CD4-positive, alpha-beta T cell treated with Interleukin-4 for 4 hours (primary cell): Measurements from ENCODE around the gene NOTCH4.
"Not testable (repeated sequence)": the region's sequence is repeated elsewhere in the genome, so short reads cannot be mapped to it uniquely, and the experiment has no call there.

Source experiments
- DNase-seq: peaks from one replicate; pipeline ENCODE4 v3.0.0-alpha.2; 2020

The NOTCH4 gene

DNA sequence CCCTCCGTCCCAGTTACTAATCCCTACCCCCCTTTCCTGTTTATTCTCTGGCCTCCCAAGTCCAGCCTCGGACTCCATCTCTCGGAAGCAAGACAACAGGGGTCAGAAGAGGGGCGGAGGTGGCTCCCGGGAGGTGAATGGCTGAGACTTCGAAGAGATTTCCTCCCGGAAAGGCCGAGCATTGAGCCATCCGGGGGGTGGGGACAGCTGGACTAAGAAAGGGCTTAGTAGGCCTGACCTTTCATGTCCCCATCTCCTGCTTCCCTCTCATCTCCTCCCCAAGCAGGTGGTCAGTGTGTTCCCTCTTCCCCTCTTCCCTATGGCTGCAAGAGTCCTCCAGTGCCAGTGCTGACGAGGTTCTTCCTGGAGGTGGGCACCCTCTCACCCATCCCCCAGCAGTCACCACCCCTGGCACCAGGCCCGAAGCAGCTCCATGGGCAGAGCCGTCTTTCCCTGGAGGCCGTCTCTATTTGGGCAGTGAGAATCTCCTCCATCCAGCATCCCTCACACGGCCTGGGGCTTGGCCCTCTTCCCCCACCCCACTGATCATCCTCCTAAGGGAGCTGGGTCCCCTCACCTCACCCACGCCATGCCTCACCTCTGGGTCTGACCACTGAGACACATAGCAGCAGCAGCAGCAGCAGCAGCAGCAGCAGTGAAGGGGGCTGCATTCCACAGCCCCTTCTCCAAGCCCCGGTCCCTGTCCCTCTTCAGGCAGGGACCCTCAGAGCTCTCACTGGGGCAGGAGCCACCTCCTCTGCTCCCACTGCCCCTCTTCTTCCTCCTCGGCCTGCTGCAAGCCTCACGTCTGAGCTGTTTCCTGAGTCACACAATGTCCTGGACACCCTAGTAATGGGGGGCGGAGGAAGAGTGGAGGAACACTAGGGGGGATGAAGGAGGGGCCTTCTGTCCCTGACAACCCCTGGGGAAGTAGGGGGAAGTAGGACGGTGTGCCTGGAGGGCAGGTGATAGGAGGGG, at the start of gene NOTCH4:
NOTCH4 (minus strand) TSS at position 810 of the 978 bp plus-strand sequence; CDS start at position 671, 139 bp downstream.
- no peak for DNase-seq

DNA sequence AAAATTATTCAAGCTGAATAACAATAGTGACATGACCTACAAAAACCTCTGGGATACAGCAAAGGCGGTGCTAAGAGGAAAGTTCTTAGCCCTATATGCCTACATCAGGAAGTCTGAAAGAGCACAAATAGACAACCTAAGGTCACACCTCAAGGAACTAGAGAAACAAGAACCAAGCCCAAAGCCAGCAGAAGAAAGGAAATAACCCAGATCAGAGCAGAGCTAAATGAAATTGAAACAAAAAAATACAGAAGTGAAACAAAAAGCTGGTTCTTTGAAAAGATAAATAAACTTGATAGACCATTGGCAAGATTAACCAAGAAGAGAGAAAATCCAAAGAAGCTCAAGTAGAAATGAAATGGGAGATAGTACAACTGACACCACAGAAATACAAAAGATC, 47.6 kb upstream of the NOTCH4 start:
- peak; percentile 20 for DNase-seq

DNA sequence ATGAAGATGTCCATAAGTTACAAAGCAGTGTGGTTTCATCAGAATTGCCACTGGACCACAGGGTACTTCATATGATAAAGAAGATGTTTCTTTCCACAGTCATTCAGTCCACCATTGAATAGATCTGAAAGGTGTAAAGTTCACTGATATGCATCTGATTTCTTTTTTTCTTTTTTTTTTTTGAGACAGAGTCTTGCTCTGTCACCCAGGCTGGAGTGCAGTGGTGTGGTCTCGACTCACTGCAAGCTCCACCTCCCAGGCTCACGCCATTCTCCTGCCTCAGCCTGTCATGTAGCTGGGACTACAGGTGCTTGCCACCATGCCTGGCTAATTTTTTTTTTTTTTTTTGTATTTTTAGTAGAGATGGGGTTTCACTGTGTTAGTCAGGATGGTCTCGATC, 44.6 kb upstream of the NOTCH4 start:
- DNase-seq, result not testable (repeated sequence)

DNA sequence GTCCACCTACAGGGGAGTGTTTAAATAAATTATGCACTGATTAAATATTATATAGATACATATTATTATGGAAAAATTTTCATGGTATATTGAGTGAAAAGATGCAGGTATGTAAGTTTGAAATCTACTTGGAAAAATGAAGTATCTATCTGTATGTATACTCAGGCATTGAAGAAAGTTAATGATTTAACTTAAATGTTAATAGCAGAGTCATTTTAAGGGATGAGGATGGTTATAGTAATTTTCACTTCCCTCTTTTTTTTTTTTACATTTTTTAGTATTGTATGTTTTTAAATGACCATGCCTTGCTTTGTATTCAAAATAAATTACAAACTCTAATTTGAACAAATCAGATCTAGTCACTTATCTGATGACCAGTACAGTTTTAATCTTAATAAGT, 43.2 kb upstream of the NOTCH4 start:
- DNase-seq, result no peak

DNA sequence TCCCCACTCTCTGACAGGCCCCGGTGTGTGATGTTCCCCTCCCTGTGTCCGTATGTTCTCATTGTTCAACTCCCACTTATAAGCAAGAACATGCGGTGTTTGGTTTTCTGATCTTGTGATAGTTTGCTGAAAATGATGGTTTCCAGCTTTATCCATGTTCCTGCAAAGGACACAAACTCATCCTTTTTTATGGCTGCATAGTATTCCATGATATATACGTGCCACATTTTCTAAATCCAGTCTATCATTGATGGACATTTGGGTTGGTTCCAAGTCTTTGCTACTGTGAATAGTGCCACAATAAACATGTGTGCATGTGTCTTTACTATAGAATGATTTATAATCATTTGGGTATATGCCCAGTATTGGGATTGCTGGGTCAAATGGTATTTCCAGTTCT, 33.4 kb upstream of the NOTCH4 start:
- not testable (repeated sequence) for DNase-seq

DNA sequence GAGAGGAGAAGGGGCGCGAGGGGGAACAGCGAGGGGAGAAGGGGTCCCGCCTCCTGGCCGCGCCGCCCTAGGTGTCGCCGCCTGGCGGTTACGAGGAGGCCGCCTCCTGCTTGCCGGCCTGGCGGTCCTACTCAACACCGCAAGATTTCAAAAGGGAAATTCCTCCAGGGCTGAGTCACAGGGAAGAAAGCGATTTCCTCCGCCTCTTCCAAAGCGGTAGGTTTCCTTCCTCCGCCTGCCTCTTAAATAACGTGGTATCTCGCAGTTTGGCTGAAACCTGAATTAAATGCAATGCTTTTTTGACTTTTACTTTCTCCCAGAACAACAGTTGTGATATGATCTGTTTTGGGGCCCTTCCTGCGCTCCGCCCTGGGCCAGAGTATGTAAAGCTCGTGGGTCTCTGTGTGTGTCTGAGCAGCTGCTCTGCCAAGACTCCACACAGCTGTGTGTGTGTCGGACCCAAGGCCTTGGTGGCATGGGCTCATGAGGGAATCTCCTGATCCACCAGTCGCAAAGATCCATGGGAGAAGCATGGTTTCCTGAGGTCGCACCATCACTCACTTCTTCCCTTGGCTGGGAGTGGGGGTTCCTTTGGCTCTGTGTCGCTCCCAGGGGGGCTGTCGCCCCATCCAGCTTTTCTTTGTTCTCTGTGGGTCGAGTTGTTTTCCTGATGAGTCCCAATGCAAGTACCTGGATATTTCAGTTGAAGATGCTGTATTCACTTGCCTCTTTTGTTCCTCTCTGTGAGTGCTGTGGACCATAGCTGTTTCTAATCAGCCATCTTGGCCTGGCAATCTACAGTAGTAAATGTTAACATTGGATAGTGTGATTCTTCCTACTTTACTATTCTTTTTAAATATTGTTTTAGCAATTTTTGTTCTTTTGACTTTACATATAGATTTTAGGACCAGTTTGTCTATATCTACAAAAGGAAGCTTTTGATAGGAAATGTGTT, 31.6 kb upstream of the NOTCH4 start:
- peak; percentile 64 for DNase-seq

DNA sequence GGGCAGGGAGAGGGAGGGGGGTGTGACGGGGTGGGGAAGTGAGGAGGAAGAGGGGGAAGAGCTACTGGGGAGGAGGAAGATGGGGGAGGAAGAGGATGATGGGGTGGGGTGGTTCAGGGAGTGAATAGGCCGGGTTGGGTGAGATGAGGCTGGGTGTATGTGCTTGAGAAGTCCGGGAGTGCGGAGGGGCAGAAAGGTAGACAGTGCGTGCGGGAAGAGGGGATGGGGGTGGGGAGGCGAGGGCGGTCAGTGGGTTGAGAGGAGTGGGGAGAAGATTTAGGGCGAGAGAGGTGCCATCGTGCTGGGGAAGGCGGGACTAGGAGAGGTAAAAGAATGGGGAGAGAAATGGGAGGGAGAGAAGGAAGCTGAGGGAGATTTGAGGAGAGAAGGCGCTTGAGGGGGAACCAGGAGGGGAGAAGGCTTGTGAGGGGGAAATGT, 30.9 kb upstream of the NOTCH4 start:
- DNase-seq, result no peak

DNA sequence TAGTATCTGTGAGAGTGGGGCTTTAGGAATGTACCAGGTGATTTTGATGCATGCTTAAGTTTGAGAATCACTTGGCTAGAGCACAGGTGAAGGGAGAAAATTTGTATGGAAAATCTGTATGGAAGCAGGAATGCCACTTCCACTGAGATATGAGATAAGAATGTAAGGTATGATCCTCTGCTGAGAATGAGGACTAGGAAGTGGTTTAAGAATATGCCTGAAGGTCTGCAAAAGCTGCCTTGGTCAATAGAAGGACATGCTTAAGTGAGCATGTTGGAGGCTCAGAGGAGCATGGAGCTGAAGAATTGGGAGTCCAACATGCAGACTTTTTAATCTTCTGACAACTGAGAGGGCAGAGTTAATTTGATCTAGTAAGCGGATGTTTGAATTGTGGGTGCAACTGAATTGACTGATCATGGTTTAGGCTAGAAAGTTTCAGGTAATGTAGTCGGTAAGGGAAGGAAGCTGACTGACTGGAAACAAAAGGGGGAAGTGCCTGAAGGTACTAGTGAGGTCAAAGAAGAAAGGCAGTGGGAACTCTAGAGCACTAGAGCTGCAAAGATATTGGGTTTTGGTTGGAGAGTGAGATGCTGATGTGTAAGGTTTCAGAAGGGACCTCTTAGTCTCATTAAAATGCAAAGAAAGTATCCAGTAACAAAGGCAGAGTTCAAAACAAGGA, 28.6 kb upstream of the NOTCH4 start:
- no peak for DNase-seq

DNA sequence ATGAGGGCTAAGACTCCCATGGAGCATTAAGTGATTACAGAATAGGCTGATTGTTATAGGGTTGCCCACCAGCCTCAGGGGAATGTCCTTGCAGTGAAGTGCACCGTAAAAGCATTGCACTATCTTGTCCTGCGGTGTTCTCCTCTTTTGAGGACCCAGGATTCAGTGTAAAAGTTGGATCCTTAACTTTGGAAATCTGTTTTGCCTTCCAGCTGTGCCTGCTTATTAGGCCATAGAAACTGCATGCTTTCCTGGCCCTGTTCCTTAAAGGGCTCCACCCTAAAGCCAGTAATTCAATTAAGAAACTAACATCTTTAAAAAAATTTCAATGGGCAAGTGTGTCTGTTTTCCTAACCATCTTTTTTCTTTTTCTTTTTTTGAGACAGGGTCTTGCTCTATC, 25.4 kb upstream of the NOTCH4 start:
- DNase-seq, result no peak

DNA sequence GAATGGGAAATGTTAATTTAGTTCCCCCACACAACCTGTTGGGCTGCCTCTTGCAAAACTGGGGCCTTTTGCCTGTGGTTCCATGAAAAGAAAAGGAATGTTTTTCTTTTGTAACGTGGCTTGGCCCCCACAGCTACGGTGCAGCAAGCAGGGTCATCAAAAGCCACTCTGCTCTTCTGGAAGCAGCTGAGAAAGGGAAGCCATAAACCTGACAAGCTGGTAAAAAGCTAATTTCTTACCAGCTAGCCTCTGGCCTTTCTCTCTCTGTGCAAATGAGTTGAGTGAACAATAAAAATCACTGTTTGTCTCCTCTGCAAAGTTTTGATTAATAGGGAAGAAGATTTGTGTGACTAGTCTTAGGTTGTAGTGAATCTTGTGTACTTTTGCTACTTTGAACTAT, 23.5 kb upstream of the NOTCH4 start:
- no peak for DNase-seq

DNA sequence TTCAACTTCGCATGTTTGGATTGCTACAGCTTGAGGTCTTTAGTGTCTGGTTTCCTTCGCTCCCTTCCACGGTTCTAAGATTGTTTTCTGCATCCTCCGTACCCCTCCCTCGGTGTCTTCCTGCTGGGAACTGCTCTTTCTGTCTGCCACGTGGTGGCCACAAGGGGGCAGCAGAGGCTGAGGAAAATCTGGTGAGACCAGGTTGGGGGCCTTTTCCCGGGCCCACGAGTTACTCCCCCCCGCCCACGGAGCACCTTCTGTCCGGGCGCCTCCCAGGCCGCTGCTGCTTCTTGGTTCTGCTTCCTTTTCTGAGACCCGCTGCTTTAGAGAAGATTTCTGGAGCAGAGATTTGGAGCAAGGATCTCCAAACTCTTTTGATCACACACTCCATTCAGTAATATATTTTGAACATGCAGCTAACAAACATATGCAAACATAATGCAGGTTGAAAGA, 21.1 kb upstream of the NOTCH4 start:
- peak; percentile 67 for DNase-seq

DNA sequence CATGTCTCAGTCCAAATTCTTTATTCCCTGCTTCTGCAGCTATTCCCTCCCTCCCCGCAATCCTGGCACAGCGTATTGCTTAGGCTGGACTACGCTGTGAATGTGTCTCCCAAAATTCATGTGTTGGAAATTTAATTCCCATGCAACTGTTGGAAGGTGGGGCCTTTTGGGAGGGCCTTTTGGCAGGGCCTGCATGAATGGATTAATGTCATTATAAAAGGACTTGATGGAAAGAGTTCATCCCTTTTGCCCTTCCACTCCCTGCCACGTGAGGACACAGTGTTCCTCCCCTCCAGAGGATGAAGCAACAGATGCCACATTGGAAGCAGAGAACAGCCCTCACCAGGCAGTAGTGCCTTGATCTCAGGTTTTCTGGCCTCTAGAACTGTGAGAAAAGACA, 20.4 kb upstream of the NOTCH4 start:
- no peak for DNase-seq

DNA sequence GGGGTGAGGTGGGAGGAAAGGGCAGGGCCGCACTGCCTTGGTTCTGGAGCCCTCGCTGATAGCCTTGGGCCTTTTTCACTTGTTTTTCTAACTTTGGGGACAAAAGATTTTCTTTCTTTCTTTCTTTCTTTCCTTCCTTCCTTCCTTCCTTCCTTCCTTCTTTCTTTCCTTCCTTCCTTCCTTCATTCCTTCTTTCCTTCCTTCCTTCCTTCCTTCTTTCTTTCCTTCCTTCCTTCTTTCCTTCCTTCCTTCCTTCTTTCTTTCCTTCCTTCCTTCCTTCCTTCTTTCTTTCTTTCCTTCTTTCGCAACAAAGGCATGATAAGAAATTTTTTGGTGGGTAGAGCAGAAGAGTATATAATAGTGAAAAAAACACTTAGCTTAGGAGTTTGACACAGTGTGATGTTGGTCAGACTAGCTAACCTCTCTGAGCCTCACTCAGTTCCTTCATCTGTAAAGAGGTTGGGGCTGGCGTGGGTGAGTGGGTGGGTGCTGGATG, 18.5 kb upstream of the NOTCH4 start:
- not testable (repeated sequence) for DNase-seq

DNA sequence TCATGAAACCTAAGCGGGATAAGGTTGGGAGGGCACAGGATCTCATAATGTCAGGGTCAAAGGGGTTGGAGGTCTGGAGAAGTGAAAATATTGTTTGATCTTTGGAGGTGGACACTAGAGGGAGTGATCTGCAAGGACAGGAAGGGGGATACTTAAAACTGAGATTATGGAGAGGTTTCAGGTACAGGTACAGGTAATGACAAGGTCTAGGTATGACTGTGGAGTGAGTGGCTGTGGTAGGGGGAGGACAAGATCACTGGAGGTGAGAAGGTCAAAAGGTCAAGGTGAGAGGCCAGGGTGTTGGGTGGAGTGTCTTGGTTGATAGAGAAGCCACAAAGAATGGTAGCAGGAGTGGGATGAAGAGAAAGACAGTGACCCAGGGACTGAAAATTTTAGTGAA, 16.8 kb upstream of the NOTCH4 start:
- no peak for DNase-seq

DNA sequence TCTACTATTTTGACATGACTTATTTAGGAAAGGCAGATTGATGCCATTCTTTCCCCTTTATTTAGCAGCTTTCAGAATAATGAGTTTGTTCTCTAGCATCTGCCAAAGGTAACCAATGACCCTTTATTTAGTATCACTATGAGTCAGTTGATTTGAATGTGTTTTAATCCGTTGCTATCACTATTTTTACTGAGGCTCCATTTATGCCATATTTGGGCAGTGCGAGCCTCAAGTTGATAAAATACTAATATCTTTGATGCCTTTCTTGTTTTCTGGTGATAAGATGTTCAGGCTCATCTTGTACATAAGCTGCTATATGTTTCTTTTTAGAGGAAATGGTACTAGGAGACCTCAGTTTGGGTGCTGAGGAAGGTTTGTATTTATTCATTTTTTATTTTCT, 15.6 kb upstream of the NOTCH4 start:
- no peak for DNase-seq

DNA sequence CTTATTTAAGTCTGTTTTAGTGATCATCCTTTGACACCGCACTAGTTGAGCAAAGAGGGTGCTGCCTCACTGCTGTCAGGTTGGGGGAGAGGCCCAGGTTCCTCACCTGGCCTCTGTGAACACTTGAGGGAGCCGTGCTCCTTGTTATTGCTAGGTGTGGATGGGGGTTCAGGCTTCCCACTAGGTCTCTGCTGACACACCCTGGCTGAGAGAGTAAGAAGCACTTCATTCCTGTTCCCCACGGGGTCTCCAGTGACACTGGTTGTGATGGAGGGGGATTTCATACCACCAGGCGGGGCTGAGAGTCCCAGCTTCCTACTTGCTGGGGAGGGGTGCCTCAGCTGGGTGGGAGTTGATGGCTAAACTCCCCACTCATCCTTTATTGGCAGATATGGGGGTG, 11.1 kb upstream of the NOTCH4 start:
- DNase-seq, result no peak

DNA sequence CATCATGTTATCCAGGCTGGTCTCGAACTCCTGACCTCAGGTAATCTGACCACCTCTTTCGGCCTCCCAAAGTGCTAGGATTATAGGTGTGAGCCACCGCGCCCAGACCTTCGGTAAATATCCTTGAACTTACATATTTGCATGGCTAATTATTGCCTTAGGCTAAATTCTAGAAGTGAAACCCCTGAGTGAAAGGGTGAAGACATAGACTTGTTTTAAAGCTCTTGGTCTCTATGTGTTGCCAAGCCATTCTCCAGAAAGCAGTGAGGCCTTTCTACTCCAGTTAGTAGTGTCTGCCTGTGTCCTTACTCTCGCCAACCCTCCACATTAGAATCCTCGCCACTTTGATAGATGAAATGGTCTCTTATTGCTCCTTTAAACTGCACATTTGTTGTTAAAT, 2.6 kb upstream of the NOTCH4 start:
- DNase-seq, result no peak

DNA sequence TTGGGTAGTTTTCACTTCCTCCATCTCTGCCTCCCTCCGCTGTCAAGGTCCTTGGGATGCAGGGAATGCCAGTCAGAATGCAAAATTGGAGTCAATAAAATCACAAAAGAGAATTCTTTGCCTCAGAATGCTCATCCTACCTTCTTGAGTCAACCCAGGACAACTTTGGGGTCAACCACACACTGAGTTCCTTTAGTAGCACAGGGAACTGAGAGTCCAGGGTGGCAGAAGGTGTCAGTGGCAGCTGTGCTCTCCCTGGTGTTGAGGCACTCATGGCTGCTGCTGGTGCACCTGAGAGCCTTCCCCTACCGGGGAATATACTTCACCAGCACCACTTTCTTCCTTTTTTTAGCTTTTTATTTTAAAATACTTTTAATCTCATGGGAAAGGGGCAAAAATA, 829 bp upstream of the NOTCH4 start:
- DNase-seq, result no peak

DNA sequence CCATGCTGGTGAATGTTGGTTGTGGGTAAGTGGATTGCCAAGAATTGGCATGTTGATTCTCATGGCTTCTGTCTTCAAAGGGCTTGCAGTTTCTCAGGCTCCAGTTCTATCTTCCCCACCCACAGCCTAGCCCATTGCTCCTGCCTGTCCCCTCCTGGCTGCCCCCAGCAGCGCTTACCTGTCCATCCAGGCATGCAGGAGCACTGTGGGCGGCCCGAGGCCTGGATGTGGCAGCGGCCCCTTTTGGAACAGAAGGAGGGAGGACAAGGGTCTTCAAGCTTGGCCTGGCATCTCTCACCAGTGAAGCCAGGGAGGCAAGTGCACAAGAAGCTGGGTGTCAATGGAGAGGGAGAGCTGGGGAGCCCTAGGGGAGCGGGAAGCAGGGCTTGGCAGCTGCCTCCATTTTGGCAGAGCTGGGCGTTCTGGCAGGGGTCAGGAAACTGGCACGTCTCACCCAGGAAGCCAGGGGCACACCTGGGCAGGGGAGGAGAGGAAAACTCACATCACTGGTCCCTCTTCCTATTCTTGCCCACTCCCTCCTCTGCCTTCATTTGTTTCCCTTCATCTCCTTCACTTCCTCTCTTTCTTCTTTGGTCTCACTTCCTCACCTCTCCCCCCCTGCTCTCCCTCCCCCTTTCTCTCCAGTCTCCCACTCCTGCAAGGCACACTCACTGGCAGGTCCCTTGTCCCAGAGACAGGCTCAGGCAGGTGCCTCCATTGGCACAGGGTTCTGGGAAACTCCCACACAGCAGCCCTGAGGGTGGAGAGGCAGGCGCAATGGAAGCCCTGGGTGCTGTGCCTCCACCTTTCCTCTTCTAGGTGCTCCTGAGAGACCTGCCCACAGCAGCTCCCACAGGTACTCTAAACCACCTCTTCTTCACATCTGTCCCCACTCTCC, 1.3 kb downstream of the NOTCH4 start:
- no peak for DNase-seq

DNA sequence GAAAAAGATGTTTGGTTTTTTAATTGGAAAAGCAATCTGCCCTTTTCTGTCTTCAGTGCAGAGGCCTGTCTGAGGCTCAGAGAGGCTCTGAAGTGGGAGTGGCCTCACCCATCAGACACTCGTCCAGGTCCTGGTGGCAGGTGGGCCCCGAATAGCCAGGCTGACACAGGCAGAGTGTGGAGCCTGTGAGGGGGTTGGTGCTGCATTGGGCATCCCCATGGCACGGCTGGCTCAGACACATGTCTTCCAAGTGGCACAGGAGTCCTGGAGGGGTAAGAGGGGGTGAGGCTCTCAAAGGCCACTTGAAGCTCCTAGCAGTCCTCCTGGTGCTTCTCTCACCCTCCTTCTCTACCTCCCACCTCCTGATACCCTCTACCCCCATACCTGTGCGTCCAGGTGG, 3.8 kb downstream of the NOTCH4 start:
- no peak for DNase-seq

DNA sequence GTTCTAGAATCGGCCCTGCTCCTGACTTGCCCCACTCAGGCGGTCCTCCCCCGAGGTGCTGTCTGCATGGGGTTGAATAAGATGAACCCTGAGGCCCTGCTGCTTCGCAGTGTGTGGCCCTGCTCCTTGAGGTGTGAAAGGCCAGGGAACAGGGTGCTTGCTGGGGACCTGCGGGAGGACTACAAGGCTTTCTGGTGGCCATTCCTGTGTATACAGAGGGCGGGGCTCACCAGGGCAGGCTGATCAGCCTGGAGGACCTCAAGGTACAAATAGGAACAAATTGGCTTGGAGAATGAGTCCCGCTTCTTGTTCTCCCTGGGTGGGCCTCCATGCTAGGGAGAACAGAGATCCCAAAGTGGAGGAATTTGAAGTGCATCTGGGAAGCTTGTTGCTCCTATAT, 5.7 kb downstream of the NOTCH4 start:
- DNase-seq, result no peak

DNA sequence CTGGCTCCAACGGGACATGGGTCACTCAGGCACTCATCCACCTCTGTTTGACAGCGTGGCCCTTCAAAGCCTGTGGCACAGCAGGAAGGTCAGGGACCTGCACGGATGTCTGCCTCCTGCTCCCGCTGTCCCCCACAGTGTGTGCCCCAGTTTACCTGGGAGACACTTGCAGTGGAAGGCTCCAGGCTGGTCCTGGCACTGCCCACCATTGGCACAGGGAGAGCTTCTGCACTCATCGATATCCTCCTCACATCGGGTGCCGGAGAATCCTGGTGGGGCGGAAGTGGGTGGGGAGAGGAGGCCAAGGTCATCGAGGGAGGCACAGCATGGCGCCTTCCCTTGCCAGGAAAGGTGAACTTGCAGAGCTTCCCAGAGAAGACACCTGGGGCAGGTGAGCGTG, 6.9 kb downstream of the NOTCH4 start:
- DNase-seq, result no peak
